ENCODE results near the gene MAP1LC3B.

The MAP1LC3B gene

DNA sequence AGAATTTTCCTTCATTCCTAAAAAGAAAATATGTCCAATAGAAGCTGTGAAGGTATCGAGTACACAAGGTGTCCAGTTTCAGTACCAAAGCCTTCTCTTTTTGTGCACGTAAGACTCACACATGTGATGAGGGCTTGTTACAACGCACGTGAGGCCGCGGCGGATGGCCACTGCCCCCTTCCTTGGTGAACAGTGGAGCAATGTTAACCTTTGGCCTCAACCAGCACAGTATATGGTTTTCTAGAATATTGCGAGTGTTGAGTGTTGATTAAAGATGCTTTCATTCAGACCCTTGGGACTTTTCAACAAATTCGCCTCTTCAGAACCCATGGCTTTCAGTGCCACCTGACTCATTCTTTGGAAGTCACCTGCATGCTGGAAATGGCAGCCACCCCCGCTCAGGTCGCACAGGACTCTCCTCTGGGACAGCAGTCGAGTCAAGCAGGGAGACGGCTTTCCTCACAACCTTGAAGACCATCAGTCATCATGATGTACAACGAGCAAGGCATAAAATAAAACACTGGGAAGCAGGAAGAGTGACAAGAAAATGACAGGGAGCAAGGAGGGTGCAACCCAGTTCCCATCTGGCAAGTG lies 14.5 kb downstream of the MAP1LC3B start:
- ATAC-seq: no peak; the same call in 2 of the 3 replicates
- no peak for TF ChIP-seq TOX (CRISPR knock-in tag; IDR thresholded peaks at IDR 0.05; ENCODE audit: borderline replicate concordance)
- TF ChIP-seq, protein P1, sequence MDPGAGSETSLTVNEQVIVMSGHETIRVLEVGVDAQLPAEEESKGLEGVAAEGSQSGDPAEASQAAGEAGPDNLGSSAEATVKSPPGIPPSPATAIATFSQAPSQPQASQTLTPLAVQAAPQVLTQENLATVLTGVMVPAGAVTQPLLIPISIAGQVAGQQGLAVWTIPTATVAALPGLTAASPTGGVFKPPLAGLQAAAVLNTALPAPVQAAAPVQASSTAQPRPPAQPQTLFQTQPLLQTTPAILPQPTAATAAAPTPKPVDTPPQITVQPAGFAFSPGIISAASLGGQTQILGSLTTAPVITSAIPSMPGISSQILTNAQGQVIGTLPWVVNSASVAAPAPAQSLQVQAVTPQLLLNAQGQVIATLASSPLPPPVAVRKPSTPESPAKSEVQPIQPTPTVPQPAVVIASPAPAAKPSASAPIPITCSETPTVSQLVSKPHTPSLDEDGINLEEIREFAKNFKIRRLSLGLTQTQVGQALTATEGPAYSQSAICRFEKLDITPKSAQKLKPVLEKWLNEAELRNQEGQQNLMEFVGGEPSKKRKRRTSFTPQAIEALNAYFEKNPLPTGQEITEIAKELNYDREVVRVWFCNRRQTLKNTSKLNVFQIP (CRISPR knock-in tag; IDR thresholded peaks at IDR 0.05; ENCODE audit: borderline replicate concordance, low read depth): no peak

DNA sequence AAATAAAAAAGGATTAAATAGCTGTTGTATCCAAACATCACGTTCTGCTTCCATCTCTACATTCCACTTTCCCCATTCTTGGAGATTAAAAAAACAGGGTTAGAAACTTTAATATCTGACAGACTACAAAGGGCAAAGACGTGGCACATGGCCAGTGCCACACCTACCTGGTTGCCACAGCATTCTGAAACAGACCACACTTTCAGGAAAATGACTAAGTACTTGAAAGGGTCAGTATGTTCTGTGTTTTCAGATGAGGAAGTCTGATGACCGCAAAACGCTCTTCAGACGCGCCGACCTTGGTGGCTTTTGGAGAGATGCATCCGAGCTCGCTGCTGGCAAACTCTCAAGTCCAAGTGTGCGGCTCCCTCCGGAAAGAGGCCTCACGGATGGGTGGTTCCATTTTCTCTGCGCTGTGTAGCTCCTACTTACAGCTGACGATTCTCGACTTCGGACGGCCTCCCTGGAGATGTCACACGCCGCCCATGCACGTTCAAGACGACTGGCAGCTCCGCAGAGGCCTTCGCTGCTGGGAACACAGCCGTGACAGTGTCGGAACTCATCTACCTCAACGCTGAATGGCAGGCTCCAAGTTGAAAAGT lies 15.5 kb downstream of the MAP1LC3B start:
- no peak for ATAC-seq
- TF ChIP-seq ZNF8 (CRISPR knock-in tag; IDR thresholded peaks at IDR 0.05) (no peak), ESRRG (CRISPR knock-in tag; IDR thresholded peaks at IDR 0.05) (no peak), SNAI2 (CRISPR knock-in tag; IDR thresholded peaks at IDR 0.05) (no peak), RARB (CRISPR knock-in tag; IDR thresholded peaks at IDR 0.05) (no peak), OSR1 (CRISPR knock-in tag; IDR thresholded peaks at IDR 0.05) (no peak)
- TF ChIP-seq, protein P2, sequence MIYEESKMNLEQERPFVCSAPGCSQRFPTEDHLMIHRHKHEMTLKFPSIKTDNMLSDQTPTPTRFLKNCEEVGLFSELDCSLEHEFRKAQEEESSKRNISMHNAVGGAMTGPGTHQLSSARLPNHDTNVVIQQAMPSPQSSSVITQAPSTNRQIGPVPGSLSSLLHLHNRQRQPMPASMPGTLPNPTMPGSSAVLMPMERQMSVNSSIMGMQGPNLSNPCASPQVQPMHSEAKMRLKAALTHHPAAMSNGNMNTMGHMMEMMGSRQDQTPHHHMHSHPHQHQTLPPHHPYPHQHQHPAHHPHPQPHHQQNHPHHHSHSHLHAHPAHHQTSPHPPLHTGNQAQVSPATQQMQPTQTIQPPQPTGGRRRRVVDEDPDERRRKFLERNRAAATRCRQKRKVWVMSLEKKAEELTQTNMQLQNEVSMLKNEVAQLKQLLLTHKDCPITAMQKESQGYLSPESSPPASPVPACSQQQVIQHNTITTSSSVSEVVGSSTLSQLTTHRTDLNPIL (CRISPR knock-in tag; IDR thresholded peaks at IDR 0.05; ENCODE audit: low read depth): no peak
- TF ChIP-seq, protein P1 (CRISPR knock-in tag; IDR thresholded peaks at IDR 0.05; ENCODE audit: borderline replicate concordance, low read depth): no peak

DNA sequence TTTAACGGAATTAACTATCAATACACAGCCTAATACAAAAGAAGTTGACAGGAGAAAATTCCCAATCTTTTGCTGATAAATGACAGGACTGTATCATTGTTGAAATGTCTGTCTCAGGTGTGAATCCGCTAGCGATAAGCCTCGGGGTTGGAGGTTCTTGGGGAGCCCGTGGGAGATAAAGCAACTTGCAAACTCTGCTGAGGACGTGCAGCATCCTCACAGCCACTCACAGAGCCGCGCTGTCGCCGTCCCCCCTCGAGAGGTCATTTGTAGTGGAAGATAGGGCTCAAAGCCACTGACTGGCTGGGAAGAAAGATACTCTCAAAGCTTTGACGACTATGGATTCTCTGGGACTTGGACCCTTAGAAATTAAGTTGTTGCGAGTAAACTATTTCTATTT lies 17.0 kb downstream of the MAP1LC3B start:
- no peak for ATAC-seq
- TF ChIP-seq CSDC2 (CRISPR knock-in tag; IDR thresholded peaks at IDR 0.05): no peak
- TF ChIP-seq TCF4 (CRISPR knock-in tag; IDR thresholded peaks at IDR 0.05; ENCODE audit: borderline replicate concordance): no peak
- TF ChIP-seq ZC3H10 (CRISPR knock-in tag; IDR thresholded peaks at IDR 0.05): no peak
- TF ChIP-seq, protein P3, sequence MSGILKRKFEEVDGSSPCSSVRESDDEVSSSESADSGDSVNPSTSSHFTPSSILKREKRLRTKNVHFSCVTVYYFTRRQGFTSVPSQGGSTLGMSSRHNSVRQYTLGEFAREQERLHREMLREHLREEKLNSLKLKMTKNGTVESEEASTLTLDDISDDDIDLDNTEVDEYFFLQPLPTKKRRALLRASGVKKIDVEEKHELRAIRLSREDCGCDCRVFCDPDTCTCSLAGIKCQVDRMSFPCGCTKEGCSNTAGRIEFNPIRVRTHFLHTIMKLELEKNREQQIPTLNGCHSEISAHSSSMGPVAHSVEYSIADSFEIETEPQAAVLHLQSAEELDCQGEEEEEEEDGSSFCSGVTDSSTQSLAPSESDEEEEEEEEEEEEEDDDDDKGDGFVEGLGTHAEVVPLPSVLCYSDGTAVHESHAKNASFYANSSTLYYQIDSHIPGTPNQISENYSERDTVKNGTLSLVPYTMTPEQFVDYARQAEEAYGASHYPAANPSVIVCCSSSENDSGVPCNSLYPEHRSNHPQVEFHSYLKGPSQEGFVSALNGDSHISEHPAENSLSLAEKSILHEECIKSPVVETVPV (CRISPR knock-in tag; IDR thresholded peaks at IDR 0.05): no peak
- no peak for TF ChIP-seq ZFP3 (CRISPR knock-in tag; IDR thresholded peaks at IDR 0.05)
- TF ChIP-seq ZNF8 (CRISPR knock-in tag; IDR thresholded peaks at IDR 0.05): no peak
- no peak for TF ChIP-seq ZNF565 (CRISPR knock-in tag; conservative IDR thresholded peaks at IDR 0.05; ENCODE audit: low read depth)
- no peak for TF ChIP-seq SNAI2 (CRISPR knock-in tag; IDR thresholded peaks at IDR 0.05)
- TF ChIP-seq, protein P4, sequence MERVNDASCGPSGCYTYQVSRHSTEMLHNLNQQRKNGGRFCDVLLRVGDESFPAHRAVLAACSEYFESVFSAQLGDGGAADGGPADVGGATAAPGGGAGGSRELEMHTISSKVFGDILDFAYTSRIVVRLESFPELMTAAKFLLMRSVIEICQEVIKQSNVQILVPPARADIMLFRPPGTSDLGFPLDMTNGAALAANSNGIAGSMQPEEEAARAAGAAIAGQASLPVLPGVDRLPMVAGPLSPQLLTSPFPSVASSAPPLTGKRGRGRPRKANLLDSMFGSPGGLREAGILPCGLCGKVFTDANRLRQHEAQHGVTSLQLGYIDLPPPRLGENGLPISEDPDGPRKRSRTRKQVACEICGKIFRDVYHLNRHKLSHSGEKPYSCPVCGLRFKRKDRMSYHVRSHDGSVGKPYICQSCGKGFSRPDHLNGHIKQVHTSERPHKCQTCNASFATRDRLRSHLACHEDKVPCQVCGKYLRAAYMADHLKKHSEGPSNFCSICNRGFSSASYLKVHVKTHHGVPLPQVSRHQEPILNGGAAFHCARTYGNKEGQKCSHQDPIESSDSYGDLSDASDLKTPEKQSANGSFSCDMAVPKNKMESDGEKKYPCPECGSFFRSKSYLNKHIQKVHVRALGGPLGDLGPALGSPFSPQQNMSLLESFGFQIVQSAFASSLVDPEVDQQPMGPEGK (CRISPR knock-in tag; IDR thresholded peaks at IDR 0.05; ENCODE audit: borderline replicate concordance): no peak
- no peak for TF ChIP-seq GLIS3 (CRISPR knock-in tag; IDR thresholded peaks at IDR 0.05)
- TF ChIP-seq BACH2 (CRISPR knock-in tag; IDR thresholded peaks at IDR 0.05; ENCODE audit: borderline replicate concordance): no peak
- TF ChIP-seq ZFP30 (CRISPR knock-in tag; IDR thresholded peaks at IDR 0.05): no peak
- TF ChIP-seq, protein P5, sequence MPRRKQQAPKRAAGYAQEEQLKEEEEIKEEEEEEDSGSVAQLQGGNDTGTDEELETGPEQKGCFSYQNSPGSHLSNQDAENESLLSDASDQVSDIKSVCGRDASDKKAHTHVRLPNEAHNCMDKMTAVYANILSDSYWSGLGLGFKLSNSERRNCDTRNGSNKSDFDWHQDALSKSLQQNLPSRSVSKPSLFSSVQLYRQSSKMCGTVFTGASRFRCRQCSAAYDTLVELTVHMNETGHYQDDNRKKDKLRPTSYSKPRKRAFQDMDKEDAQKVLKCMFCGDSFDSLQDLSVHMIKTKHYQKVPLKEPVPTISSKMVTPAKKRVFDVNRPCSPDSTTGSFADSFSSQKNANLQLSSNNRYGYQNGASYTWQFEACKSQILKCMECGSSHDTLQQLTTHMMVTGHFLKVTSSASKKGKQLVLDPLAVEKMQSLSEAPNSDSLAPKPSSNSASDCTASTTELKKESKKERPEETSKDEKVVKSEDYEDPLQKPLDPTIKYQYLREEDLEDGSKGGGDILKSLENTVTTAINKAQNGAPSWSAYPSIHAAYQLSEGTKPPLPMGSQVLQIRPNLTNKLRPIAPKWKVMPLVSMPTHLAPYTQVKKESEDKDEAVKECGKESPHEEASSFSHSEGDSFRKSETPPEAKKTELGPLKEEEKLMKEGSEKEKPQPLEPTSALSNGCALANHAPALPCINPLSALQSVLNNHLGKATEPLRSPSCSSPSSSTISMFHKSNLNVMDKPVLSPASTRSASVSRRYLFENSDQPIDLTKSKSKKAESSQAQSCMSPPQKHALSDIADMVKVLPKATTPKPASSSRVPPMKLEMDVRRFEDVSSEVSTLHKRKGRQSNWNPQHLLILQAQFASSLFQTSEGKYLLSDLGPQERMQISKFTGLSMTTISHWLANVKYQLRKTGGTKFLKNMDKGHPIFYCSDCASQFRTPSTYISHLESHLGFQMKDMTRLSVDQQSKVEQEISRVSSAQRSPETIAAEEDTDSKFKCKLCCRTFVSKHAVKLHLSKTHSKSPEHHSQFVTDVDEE (CRISPR knock-in tag; IDR thresholded peaks at IDR 0.05): no peak
- TF ChIP-seq ARNTL (CRISPR knock-in tag; IDR thresholded peaks at IDR 0.05; ENCODE audit: borderline replicate concordance, low read depth): no peak
- TF ChIP-seq ZNF70 (CRISPR knock-in tag; IDR thresholded peaks at IDR 0.05): no peak
- no peak for TF ChIP-seq OSR1 (CRISPR knock-in tag; IDR thresholded peaks at IDR 0.05)

Measured in SK-N-SH treated with all-trans-retinoic acid at 6 μM for 48 hours (cell line).